Natural killer cell (primary cell): ENCODE results near the gene FIGNL1. TPM values are rescaled to one million over a fixed set of nuclear protein-coding genes. Genes with fewer than 3 reads are reported as not detected.

ENCODE experiments used
- ATAC-seq, 3 donors: fragments of 150-1000 bp in 2 of 3; fragments of 200-7000 bp in 1 of 3; cut with Tn5 transposase; 1 replicate in 1 of 3; 2 replicates in 2 of 3; pipeline ENCODE4 v1.10.0; 2021; ENCODE audit warnings: mild to moderate bottlenecking in 2 of 3, moderate library complexity in 2 of 3
- DNase-seq, 2 donors: peaks; one replicate each; pipeline versions ENCODE4 v3.0.0 to v3.0.0-alpha.2; 2013 to 2021; ENCODE audit warnings: mixed read lengths in 1 of 2
- H3K27ac ChIP-seq: one replicate; pipeline ENCODE4 v1.5.1; 2013; ENCODE audit warnings: mild to moderate bottlenecking, low read length
- H3K27me3 ChIP-seq: one replicate; pipeline ENCODE4 v1.6.1; 2013; ENCODE audit warnings: low read length; ENCODE audit not compliant: control insufficient read depth, insufficient read depth
- H3K36me3 ChIP-seq: one replicate; pipeline ENCODE4 v1.6.1; 2013; ENCODE audit warnings: low read length; ENCODE audit not compliant: control insufficient read depth, insufficient read depth
- H3K4me1 ChIP-seq: one replicate; pipeline ENCODE4 v1.6.1; 2013; ENCODE audit warnings: low read length; ENCODE audit not compliant: control insufficient read depth, insufficient read depth
- H3K4me3 ChIP-seq: one replicate; pipeline ENCODE4 v1.5.1; 2013; ENCODE audit warnings: low read length
- H3K9me3 ChIP-seq: one replicate; pipeline ENCODE4 v1.6.1; 2013; ENCODE audit warnings: low read length; ENCODE audit not compliant: control insufficient read depth, insufficient read depth
- H3K27ac Mint-ChIP-seq, 2 donors: one replicate each; pipeline ENCODE4 v1.8.0; 2022; ENCODE audit warnings: mild to moderate bottlenecking in 2 of 2, mixed read lengths in 2 of 2, moderate library complexity in 1 of 2
- H3K27me3 Mint-ChIP-seq, 2 donors: one replicate each; pipeline ENCODE4 v1.8.0; 2022; ENCODE audit warnings: low read depth in 2 of 2, mixed read lengths in 2 of 2
- H3K36me3 Mint-ChIP-seq: one replicate; pipeline ENCODE4 v1.8.0; 2022; ENCODE audit warnings: mixed read lengths
- H3K4me1 Mint-ChIP-seq, 2 donors: one replicate each; pipeline ENCODE4 v1.8.0; 2022; ENCODE audit warnings: mixed read lengths in 2 of 2
- H3K4me3 Mint-ChIP-seq: one replicate; pipeline ENCODE4 v1.8.0; 2022; ENCODE audit warnings: mild to moderate bottlenecking, moderate library complexity, mixed read lengths
- H3K9me3 Mint-ChIP-seq, 2 donors: one replicate each; pipeline ENCODE4 v1.8.0; 2022; ENCODE audit warnings: mixed read lengths in 2 of 2
- CTCF ChIP-seq: fragments of 200-600 bp; IDR thresholded peaks from one replicate; pipeline ENCODE4 v1.8.0; 2022; ENCODE audit warnings: antibody characterized with exemption
- WGBS: methylation state at CpG from one replicate; pipeline ENCODE4 v1.1.7; 2013; ENCODE audit warnings: missing lambda C conversion rate; ENCODE audit not compliant: insufficient coverage; 5-methylcytosine and 5-hydroxymethylcytosine counted together
- intact Hi-C: fragments of 100-400 bp; cut with micrococcal nuclease; formaldehyde crosslinking; loops from one replicate; pipeline ENCODE4 v1.14.2; 2022
- total RNA-seq, 4 donors: library from RNA; stranded (reverse); fragments of 120-200 nt in 1 of 4; gene quantifications; one replicate each; pipeline versions ENCODE4 v1.2.3 to v1.2.4, GENCODE V29; 2013 to 2022

Gene FIGNL1
- total RNA-seq, 3 donors from 2014 or later (not counting 1 experiment from before 2014, with no cell fraction given): 5.5 to 12.6 (median 7.6) TPM

GRCh38 chr7:50492770-50493519 lies 42.8 kb upstream of the FIGNL1 start:
- no peak overlapping the region for H3K4me3 ChIP-seq
- intact Hi-C loops: no loop called here
- no peak for TF ChIP-seq CTCF
- WGBS: 93% methylated on average over 30 of the region's 30 CpGs
- H3K27ac ChIP-seq: no peak overlapping the region
- H3K27me3 ChIP-seq: no peaks in the 10 kb centered on the region
- Mint-ChIP-seq H3K4me3 (no peak overlapping the region), H3K27me3 (peaks cover 20 to 27% of the 10 kb centered on the region in 2 donors), H3K27ac (no peak overlapping the region), H3K36me3 (no peaks in the 10 kb centered on the region), H3K4me1 (no peaks in the 10 kb centered on the region), H3K9me3 (no peaks in the 10 kb centered on the region)
- no peaks in the 10 kb centered on the region for H3K36me3 ChIP-seq
- no peak for DNase-seq
- ATAC-seq: peak in 1 of 3 donors; percentile 28
- H3K9me3 ChIP-seq: no peaks in the 10 kb centered on the region
- H3K4me1 ChIP-seq: no peaks in the 10 kb centered on the region

- H3K27me3 Mint-ChIP-seq: peaks cover 10 to 20% of the 10 kb centered on the region in 2 donors
- WGBS: 86% methylated on average over 1 of the region's 1 CpG
Observed at GRCh38 chr7:50491943-50492342, 41.8 kb upstream of the FIGNL1 start.

GRCh38 chr7:50491209-50491608 lies 41.1 kb upstream of the FIGNL1 start:
- Mint-ChIP-seq H3K27ac (no peak overlapping the region), H3K27me3 (peaks cover 7 to 17% of the 10 kb centered on the region in 2 donors), H3K36me3 (no peaks in the 10 kb centered on the region), H3K4me3 (no peak overlapping the region), H3K9me3 (no peaks in the 10 kb centered on the region), H3K4me1 (no peaks in the 10 kb centered on the region)
- H3K27ac ChIP-seq: no peak overlapping the region
- intact Hi-C loops: no loop called here
- no peaks in the 10 kb centered on the region for H3K36me3 ChIP-seq
- 62% methylated on average over 3 of the region's 5 CpGs for WGBS
- no peak for ATAC-seq
- no peak for DNase-seq
- H3K9me3 ChIP-seq: no peaks in the 10 kb centered on the region
- TF ChIP-seq CTCF: no peak
- no peak overlapping the region for H3K4me3 ChIP-seq
- H3K4me1 ChIP-seq: no peaks in the 10 kb centered on the region
- no peaks in the 10 kb centered on the region for H3K27me3 ChIP-seq

More at GRCh38 chr7:50491943-50492342, 41.8 kb upstream of the FIGNL1 start:
- H3K4me1 Mint-ChIP-seq: no peaks in the 10 kb centered on the region
- H3K27ac Mint-ChIP-seq: no peak overlapping the region
- Histone ChIP-seq H3K4me1 (no peaks in the 10 kb centered on the region), H3K4me3 (no peak overlapping the region), H3K27me3 (no peaks in the 10 kb centered on the region), H3K9me3 (no peaks in the 10 kb centered on the region), H3K36me3 (no peaks in the 10 kb centered on the region), H3K27ac (no peak overlapping the region)
- no peak overlapping the region for H3K4me3 Mint-ChIP-seq
- H3K36me3 Mint-ChIP-seq: no peaks in the 10 kb centered on the region
- no peak for TF ChIP-seq CTCF
- intact Hi-C loops: no loop called here
- DNase-seq (no peak), ATAC-seq (no peak)
- H3K9me3 Mint-ChIP-seq: no peaks in the 10 kb centered on the region

- DNase-seq: no peak
- intact Hi-C loops: no loop called here
- H3K9me3 Mint-ChIP-seq: no peaks in the 10 kb centered on the region
- H3K4me1 ChIP-seq: no peaks in the 10 kb centered on the region
- no peak overlapping the region for H3K27ac ChIP-seq
- peaks cover 3 to 19% of the 10 kb centered on the region in 2 donors for H3K27me3 Mint-ChIP-seq
- no peaks in the 10 kb centered on the region for H3K4me1 Mint-ChIP-seq
- no peak overlapping the region for H3K4me3 Mint-ChIP-seq
- no peaks in the 10 kb centered on the region for H3K27me3 ChIP-seq
- no peaks in the 10 kb centered on the region for H3K36me3 ChIP-seq
- no peak for ATAC-seq
- no peaks in the 10 kb centered on the region for H3K9me3 ChIP-seq
- no peak overlapping the region for H3K27ac Mint-ChIP-seq
- no peaks in the 10 kb centered on the region for H3K36me3 Mint-ChIP-seq
- H3K4me3 ChIP-seq: no peak overlapping the region
- TF ChIP-seq CTCF: no peak
Observed at GRCh38 chr7:50488379-50488778, 38.2 kb upstream of the FIGNL1 start.
